NCI-H2227 (cell line): ENCODE measurements around the gene ZBTB34.

Source experiments
- DNase-seq: peaks from one replicate; lab custom pipeline; 2025; ENCODE audit not compliant: unreplicated experiment; lab: John Stamatoyannopoulos, UW

ZBTB34 gene

GRCh38 chr9:126915846-126916543, 55.6 kb downstream of the ZBTB34 start:
- no peak for DNase-seq

DNA sequence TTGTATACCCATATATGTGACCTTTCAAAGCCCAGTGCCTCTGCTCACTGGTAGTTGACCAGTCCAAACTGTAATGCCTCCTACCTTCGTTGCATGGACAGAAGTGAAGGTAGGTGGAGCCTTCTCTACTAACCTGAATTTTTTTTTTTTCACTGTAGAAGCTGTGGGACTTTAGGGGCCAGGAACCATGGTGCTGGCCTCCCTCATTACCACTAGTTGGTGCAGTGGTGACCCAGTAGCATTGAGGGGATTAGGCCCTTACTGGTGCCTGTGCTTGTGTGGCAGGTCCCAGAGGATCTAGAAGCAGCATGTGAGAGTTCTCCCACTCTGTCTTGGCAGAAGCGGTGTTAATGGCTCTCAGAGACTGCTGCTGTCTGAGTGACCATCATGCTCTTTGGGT, 56.5 kb downstream of the ZBTB34 start:
- no peak for DNase-seq

DNA sequence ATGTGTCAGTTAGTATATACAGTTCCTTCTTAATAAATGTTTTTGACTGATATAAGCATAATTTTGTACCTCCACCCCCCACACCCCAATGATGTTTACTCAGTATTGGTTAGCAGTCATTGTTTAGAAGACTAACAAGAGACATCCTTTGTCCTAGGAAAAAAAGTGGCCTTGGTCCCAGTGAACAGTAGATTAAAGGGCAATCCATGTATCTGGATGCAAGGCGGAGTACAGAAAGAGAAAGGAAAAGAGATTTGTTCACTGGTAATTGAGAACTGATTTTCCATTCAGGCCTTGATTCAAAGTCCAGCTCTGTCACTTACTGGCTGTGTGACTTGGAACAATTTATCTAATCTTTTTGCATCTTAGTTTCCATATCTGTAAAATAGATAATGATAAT, 58.8 kb downstream of the ZBTB34 start:
- DNase-seq = no peak

DNA sequence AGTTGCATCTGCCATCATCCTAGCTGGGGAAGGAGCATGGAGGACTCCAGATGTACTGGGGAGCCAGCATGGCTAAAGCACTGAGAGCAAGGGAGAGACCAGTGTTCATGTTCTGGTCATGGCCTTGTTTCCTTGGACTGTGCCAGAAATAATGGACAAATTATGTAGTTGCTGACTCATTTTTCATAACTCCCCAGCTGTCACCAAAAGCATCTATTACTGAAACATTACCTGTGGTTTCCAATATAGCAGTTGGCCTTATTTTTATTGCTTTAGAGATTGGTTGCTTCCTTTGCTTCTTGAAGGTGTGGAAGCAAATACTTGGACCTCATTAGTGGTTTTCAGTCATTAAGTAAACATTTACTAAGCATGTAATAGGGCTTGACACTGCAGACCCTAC, 65.4 kb downstream of the ZBTB34 start:
- no peak for DNase-seq

- no peak for DNase-seq
These were observed 65.9 kb downstream of the ZBTB34 start for GRCh38 chr9:126926364-126926763.

DNA sequence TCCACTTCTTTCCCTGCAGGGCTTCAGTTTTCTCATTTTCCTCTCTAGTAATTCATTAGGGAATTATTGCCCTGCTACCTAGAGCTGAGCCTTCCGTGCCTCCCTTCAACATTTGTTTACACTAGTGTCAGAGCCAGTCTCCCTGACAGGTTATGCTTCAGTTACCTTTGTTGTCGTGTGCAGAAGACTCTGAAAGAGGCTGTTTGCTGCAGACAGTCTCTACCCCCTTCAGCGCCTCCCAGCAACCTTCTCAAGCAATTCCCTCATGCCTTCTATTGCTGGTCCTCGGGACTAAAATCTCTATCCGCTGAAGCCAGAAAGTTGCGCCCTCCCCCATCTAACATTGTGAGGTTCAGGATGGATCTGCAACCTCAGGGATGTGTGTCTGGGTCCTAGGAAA, 67.0 kb downstream of the ZBTB34 start:
- no peak for DNase-seq

GRCh38 chr9:126932871-126933321, 72.5 kb downstream of the ZBTB34 start:
- no peak for DNase-seq

- DNase-seq = no peak
These were observed 73.0 kb downstream of the ZBTB34 start for GRCh38 chr9:126933334-126933980.

DNA sequence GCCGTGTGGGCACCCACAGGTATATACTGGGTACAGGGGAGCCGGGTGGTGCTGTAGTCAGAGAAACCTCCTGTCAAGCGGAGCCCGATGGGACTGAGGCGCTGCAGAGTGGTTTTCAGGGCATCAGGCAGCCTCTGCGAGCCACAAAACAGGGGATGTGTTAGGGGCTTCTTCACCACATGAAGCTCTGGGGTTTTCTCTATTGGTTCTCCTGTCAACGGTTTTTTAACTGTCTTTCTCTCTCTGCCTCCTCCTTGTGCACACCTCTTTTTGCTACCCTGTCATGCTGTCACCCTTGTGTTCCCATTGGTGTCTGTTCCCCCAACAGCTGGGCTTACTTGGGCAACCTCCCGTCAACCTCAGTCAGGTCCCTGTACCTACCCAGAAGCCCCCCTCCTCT, 74.0 kb downstream of the ZBTB34 start:
- no peak for DNase-seq
